SKM-1 treated with dmso at 0.1 percent for 144 hours (cell line): ENCODE results near the gene SERINC5.
"Not testable (repeated sequence)": the region's sequence is repeated elsewhere in the genome, so short reads cannot be mapped to it uniquely, and the experiment has no call there.

Experiments used
- DNase-seq: peaks from one replicate; lab custom pipeline; 2025; ENCODE audit not compliant: unreplicated experiment; lab: John Stamatoyannopoulos, UW

SERINC5 gene

GRCh38 chr5:80181618-80182211, 74.1 kb downstream of the SERINC5 start:
- DNase-seq, result peak; percentile 24

DNA sequence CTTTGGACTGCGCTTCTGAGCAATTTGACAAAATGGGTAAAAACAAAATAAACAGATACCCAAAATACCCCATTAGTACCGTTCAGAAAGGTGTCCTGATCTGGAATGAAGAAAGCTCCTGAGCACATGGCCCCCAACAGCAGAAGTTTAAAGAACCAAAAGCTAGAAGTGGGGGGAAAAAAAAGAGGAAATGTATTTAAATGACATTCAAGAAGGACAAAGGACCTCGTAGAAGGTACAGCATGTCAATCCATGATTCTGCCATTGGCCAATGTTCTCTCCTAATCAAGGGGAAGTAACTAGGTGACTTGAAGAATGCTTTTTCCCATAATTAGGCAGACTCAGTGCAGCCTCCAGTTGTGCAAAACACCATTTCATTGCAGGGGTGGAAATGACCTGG, 78.6 kb downstream of the SERINC5 start:
- DNase-seq, result peak; percentile 4

GRCh38 chr5:80175337-80175736, 80.5 kb downstream of the SERINC5 start:
- no peak for DNase-seq

GRCh38 chr5:80174790-80175189, 81.1 kb downstream of the SERINC5 start:
- no peak for DNase-seq

DNA sequence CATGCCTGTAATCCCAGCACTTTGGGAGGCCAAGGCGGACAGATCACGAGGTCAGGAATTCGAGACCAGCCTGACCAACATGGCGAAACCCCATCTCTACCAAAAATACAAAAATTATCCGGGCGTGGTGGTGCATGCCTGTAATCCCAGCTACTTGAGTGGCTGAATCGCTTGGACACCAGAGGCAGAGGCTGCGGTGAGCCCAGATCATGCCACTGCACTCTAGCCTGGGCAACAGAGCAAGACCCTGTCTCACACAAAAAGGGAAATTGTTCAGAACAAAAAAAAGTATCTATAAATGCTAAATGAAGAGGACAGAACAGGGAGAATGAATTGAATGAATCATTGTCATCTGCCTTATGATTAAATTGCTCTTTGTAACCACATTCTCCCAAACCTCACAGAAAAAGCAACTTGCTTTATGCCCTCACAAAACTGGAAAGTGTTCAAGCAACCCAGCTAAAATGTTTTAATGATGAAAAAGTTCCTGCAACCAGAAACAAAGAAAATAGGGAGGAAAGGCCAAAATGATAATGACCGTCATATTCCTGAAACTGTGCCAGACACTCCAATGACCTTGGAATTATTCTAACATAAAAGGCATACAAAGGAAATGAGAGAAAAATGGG, 83.7 kb downstream of the SERINC5 start:
- no peak for DNase-seq

DNA sequence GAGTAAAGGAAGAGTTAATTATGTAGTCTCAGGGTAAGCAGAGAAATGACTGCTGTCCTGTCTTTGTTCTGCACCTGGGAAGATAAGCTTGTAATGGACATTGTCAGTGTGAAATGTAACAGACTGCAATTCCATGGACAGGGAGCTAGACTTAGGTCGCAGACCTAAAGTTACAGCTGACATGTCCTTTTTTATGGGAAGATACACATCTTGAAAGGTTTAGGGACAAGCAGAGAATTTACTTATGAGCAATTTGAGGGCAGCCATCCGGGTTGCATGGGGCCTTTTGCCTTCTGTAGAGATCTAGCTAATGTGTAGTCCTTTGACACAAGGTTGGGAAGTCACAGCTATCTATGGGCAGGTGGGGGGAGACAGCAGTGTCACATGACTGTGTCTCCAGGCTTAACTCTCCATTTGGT, 85.7 kb downstream of the SERINC5 start:
- DNase-seq, result no peak

GRCh38 chr5:80168388-80169028, 87.3 kb downstream of the SERINC5 start:
- DNase-seq, result no peak

GRCh38 chr5:80165452-80165851, 90.4 kb downstream of the SERINC5 start:
- no peak for DNase-seq

- no peak for DNase-seq
Observed at GRCh38 chr5:80161165-80161564, 94.7 kb downstream of the SERINC5 start.

- DNase-seq, result no peak
Observed at GRCh38 chr5:80160242-80160641, 95.6 kb downstream of the SERINC5 start.

DNA sequence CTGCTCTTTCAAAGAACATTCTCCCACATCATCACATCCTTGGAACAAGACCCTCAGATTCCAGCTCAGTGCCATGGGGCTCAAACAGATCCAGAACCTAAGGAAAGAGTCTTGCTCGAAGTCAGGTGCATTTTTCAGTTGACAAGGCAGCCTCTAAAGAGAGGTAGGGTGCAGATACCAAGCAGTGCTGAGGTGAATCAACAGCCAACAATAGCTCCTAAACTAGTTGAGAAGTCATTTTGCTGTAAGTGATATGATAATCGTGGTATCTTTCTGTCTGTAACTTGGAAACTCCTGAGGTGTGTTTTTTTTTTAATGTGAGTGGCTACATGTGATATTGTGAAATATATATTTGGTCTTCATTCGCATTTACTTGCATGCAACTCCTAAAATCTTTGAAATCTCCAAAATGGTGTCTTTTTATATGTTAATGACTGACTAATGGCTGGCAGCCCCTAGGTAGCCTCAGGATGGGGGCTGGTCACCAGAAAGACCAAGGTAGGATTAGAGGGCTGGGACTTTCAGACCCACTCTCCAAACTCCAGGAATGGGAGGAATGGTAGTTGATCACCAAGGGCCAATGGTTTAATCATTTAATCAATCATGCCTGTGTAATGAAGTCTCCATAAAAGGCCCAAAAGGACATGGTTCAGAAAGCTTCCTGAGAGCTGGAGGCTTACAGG, 96.6 kb downstream of the SERINC5 start:
- no peak for DNase-seq

- no peak for DNase-seq
Observed at GRCh38 chr5:80156156-80156555, 99.7 kb downstream of the SERINC5 start.

- DNase-seq, result no peak
Observed at GRCh38 chr5:80154749-80155148, 101.1 kb downstream of the SERINC5 start.

DNA sequence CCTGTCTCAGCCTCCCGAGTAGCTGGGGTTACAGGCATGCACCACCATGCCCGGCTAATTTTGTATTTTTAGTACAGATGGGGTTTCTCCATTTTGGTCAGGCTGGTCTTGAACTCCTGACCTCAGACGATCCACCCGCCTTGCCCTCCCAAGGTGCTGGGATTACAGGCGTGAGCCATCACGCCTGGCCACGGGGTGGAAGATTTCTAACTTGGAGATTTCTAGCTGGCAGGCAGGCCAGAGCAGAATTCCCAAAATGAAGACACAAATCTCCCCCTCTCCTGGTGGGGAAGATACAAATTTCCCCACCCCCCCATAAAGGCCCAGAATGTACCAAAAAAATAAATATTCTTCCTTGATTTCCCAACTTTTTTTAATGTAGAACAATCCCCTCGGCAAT, 101.6 kb downstream of the SERINC5 start:
- DNase-seq, result not testable (repeated sequence)

DNA sequence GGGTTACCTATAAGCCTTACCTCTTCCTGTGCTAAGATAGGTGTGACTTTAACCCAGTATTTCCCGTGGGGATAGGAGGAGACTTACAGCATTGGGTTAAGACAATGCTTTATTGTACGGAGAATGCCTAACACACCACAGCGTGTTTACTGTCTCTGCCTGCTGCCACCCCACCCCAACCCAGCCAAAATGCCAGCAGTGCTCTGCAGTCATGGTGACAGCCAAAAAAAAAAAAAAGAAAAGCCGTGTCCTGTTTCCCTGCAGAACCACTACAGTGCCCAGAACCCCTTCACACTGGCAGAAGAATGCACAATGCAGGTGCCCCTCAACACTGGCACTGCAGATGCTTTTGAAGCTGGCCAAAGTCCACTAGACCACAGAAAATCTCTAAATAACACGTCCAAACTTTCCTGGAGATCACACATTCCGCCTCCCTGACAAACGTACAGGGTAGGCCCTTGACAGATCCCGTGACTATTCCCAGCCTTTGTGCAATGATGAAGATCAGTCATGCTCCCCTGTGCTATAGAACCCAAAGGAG, 102.2 kb downstream of the SERINC5 start:
- DNase-seq, result no peak

- DNase-seq, result no peak
Observed at GRCh38 chr5:80152778-80153177, 103.1 kb downstream of the SERINC5 start.

- no peak for DNase-seq
Observed at GRCh38 chr5:80151890-80152289, 104.0 kb downstream of the SERINC5 start.

- DNase-seq, result no peak
Observed at GRCh38 chr5:80150731-80151130, 105.1 kb downstream of the SERINC5 start.

DNA sequence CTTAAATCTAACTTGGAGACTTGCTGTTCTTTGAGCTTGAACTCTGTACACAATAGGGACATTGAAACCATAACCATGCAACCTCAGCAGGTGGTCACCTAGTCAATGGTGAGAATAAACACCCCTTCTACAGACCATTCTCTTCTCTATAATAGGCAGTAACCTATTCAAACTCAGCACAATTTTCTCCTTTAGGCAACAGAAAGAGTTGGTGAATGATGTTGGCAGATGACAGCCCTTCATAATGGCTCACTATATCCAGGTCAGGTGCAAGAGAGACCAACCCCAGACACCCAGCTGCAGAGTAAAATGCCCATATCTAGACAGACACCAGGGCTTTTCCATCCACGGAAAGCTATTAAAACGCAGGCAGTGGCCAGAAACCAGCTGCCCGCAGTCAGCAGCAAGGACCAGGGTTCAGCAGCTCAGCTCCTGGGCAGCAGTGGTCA, 106.7 kb downstream of the SERINC5 start:
- DNase-seq, result no peak

- DNase-seq, result no peak
Observed at GRCh38 chr5:80147119-80147815, 108.6 kb downstream of the SERINC5 start.

DNA sequence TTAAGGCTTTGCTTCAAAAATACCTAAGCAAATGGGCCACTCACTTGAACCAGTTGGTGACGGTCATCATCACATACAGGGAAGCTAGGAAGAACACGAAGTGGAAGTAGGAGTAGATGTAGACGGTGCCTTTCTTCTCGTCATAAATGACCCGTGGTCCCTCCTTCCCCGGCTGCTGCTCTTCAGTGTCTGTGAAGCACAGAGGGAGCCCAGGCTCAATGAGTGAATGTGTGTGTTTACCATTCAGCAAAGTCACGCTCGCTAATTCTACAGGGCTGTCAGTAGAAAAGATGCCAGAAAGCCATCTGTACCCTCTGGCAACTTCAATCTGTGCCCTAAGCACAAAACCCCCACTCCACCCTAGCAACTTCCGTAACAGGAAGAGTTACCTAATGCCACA, 109.8 kb downstream of the SERINC5 start:
- no peak for DNase-seq
